ENCODE measurements around the gene CORO1C.

The CORO1C gene

GRCh38 chr12:108635997-108636808, 95.1 kb downstream of the CORO1C start:
- Histone ChIP-seq H3K4me1 (ENCODE audit: control insufficient read depth in 1 of 2, insufficient read depth in 1 of 2, low read depth in 1 of 2, low read length in 1 of 2) (peaks cover 52 to 72% of the 10 kb centered on the region in 2 experiments), H3K9me3 (no peaks in the 10 kb centered on the region), H3K27me3 (no peaks in the 10 kb centered on the region), H3K27ac (peak overlapping the region; percentile 98), H3K4me3 (ENCODE audit: low read depth in 1 of 2, low read length in 1 of 2) (peak overlapping the region; percentile 76 to 91), H3K36me3 (no peaks in the 10 kb centered on the region)
- no peak for TF ChIP-seq CTCF (IDR thresholded peaks at IDR 0.05)

GRCh38 chr12:108635201-108635996, 95.9 kb downstream of the CORO1C start:
- H3K36me3 ChIP-seq: peaks cover 5% of the 10 kb centered on the region
- peak overlapping the region; percentile 98 for H3K27ac ChIP-seq
- peaks cover 54 to 80% of the 10 kb centered on the region in 2 experiments for H3K4me1 ChIP-seq (ENCODE audit: control insufficient read depth in 1 of 2, insufficient read depth in 1 of 2, low read depth in 1 of 2, low read length in 1 of 2)
- H3K9me3 ChIP-seq: no peaks in the 10 kb centered on the region
- H3K4me3 ChIP-seq (ENCODE audit: low read depth in 1 of 2, low read length in 1 of 2): peak overlapping the region; percentile 76 to 91
- TF ChIP-seq CTCF (IDR thresholded peaks at IDR 0.05): peak; percentile 16
- H3K27me3 ChIP-seq: no peaks in the 10 kb centered on the region

GRCh38 chr12:108634341-108634751, 97.0 kb downstream of the CORO1C start:
- H3K4me1 ChIP-seq (ENCODE audit: control insufficient read depth in 1 of 2, insufficient read depth in 1 of 2, low read depth in 1 of 2, low read length in 1 of 2): peaks cover 65 to 91% of the 10 kb centered on the region in 2 experiments
- no peaks in the 10 kb centered on the region for H3K27me3 ChIP-seq
- peak overlapping the region; percentile 98 for H3K27ac ChIP-seq
- no peak for TF ChIP-seq CTCF (IDR thresholded peaks at IDR 0.05)
- no peaks in the 10 kb centered on the region for H3K9me3 ChIP-seq
- H3K4me3 ChIP-seq (ENCODE audit: low read depth in 1 of 2, low read length in 1 of 2): peak overlapping the region; percentile 76 to 91
- peaks cover 12% of the 10 kb centered on the region for H3K36me3 ChIP-seq

- H3K27me3 ChIP-seq: no peaks in the 10 kb centered on the region
Observed at GRCh38 chr12:108633534-108634248, 97.6 kb downstream of the CORO1C start, which contains the start of gene SELPLG. SELPLG (minus strand) TSS chr12:108633894; CDS start chr12:108624307, 9,587 bp downstream.

More at GRCh38 chr12:108633534-108634248, 97.6 kb downstream of the CORO1C start, which contains the start of gene SELPLG:
- Histone ChIP-seq H3K9me3 (no peaks in the 10 kb centered on the region), H3K4me1 (ENCODE audit: control insufficient read depth in 1 of 2, insufficient read depth in 1 of 2, low read depth in 1 of 2, low read length in 1 of 2) (peaks cover 72 to 97% of the 10 kb centered on the region in 2 experiments), H3K4me3 (ENCODE audit: low read depth in 1 of 2, low read length in 1 of 2) (peak within 1 kb of the TSS; percentile 76 to 91), H3K27ac (peak within 1 kb of the TSS; percentile 98), H3K36me3 (peaks cover 17% of the 10 kb centered on the region)
- TF ChIP-seq CTCF (IDR thresholded peaks at IDR 0.05): peak; percentile 79

Data from neutrophil (primary cell).